ENCODE data around the gene ZSCAN10.

Gene ZSCAN10

GRCh38 chr16:3113765-3114479 is 14.8 kb upstream of the ZSCAN10 start:
- TF ChIP-seq SPI1 (IDR thresholded peaks at IDR 0.05; ENCODE audit: low read depth, low read length), result no peak
- no peak for TF ChIP-seq TAF1 (IDR thresholded peaks at IDR 0.05; ENCODE audit: low read depth, low read length)
- no peak for TF ChIP-seq POLR2A (IDR thresholded peaks at IDR 0.05; ENCODE audit: low read depth, low read length)
- no peak for TF ChIP-seq PAX5 (IDR thresholded peaks at IDR 0.05; ENCODE audit: insufficient read depth, low read length, severe bottlenecking)
- TF ChIP-seq POU2F2 (IDR thresholded peaks at IDR 0.05; ENCODE audit: low read depth, low read length), result no peak
- TF ChIP-seq POLR2AphosphoS5 (IDR thresholded peaks at IDR 0.05; ENCODE audit: low read depth, low read length), result no peak
- FAIRE-seq (no peak), DNase-seq (ENCODE audit: insufficient read length, low spot score) (no peak)

GRCh38 chr16:3112881-3113574 is 13.9 kb upstream of the ZSCAN10 start:
- TF ChIP-seq POLR2A (IDR thresholded peaks at IDR 0.05; ENCODE audit: low read depth, low read length) (no peak), POU2F2 (IDR thresholded peaks at IDR 0.05; ENCODE audit: low read depth, low read length) (no peak), POLR2AphosphoS5 (IDR thresholded peaks at IDR 0.05; ENCODE audit: low read depth, low read length) (no peak), TAF1 (IDR thresholded peaks at IDR 0.05; ENCODE audit: low read depth, low read length) (no peak), PAX5 (IDR thresholded peaks at IDR 0.05; ENCODE audit: insufficient read depth, low read length, severe bottlenecking) (no peak), SPI1 (IDR thresholded peaks at IDR 0.05; ENCODE audit: low read depth, low read length) (no peak)
- FAIRE-seq (no peak), DNase-seq (ENCODE audit: insufficient read length, low spot score) (no peak)

- FAIRE-seq (no peak), DNase-seq (ENCODE audit: insufficient read length, low spot score) (no peak)
- TF ChIP-seq POLR2AphosphoS5 (IDR thresholded peaks at IDR 0.05; ENCODE audit: low read depth, low read length) (no peak), POLR2A (IDR thresholded peaks at IDR 0.05; ENCODE audit: low read depth, low read length) (no peak), TAF1 (IDR thresholded peaks at IDR 0.05; ENCODE audit: low read depth, low read length) (no peak), PAX5 (IDR thresholded peaks at IDR 0.05; ENCODE audit: insufficient read depth, low read length, severe bottlenecking) (no peak), SPI1 (IDR thresholded peaks at IDR 0.05; ENCODE audit: low read depth, low read length) (no peak), POU2F2 (IDR thresholded peaks at IDR 0.05; ENCODE audit: low read depth, low read length) (no peak)
These were observed 13.2 kb upstream of the ZSCAN10 start, which contains the start of gene ZNF205 for GRCh38 chr16:3112058-3112880. TSS of gene ZNF205 (plus strand) at chr16:3112586. CDS start at chr16:3113431, 845 bp downstream.

GRCh38 chr16:3106205-3106928 is 7.3 kb upstream of the ZSCAN10 start:
- FAIRE-seq (peak; percentile 77), DNase-seq (ENCODE audit: insufficient read length, low spot score) (peak; percentile 99)
- TF ChIP-seq PAX5 (IDR thresholded peaks at IDR 0.05; ENCODE audit: insufficient read depth, low read length, severe bottlenecking) (peak; percentile 24), TAF1 (IDR thresholded peaks at IDR 0.05; ENCODE audit: low read depth, low read length) (peak; percentile 69), POLR2AphosphoS5 (IDR thresholded peaks at IDR 0.05; ENCODE audit: low read depth, low read length) (peak; percentile 58; the same call in 1 of the 2 replicates), POLR2A (IDR thresholded peaks at IDR 0.05; ENCODE audit: low read depth, low read length) (peak; percentile 70), POU2F2 (IDR thresholded peaks at IDR 0.05; ENCODE audit: low read depth, low read length) (no peak), SPI1 (IDR thresholded peaks at IDR 0.05; ENCODE audit: low read depth, low read length) (no peak)

- DNase-seq (ENCODE audit: insufficient read length, low spot score), result no peak
- no peak for FAIRE-seq
These were observed 2.9 kb upstream of the ZSCAN10 start for GRCh38 chr16:3101841-3102470.

GRCh38 chr16:3101018-3101840 is 2.1 kb upstream of the ZSCAN10 start:
- TF ChIP-seq TAF1 (IDR thresholded peaks at IDR 0.05; ENCODE audit: low read depth, low read length) (no peak), PAX5 (IDR thresholded peaks at IDR 0.05; ENCODE audit: insufficient read depth, low read length, severe bottlenecking) (no peak), POU2F2 (IDR thresholded peaks at IDR 0.05; ENCODE audit: low read depth, low read length) (no peak), SPI1 (IDR thresholded peaks at IDR 0.05; ENCODE audit: low read depth, low read length) (no peak), POLR2AphosphoS5 (IDR thresholded peaks at IDR 0.05; ENCODE audit: low read depth, low read length) (no peak), POLR2A (IDR thresholded peaks at IDR 0.05; ENCODE audit: low read depth, low read length) (no peak)
- peak; percentile 64 for DNase-seq (ENCODE audit: insufficient read length, low spot score)
- FAIRE-seq, result peak; percentile 84

More at GRCh38 chr16:3101841-3102470, 2.9 kb upstream of the ZSCAN10 start:
- TF ChIP-seq TAF1 (IDR thresholded peaks at IDR 0.05; ENCODE audit: low read depth, low read length), result no peak
- TF ChIP-seq POLR2AphosphoS5 (IDR thresholded peaks at IDR 0.05; ENCODE audit: low read depth, low read length), result no peak
- TF ChIP-seq SPI1 (IDR thresholded peaks at IDR 0.05; ENCODE audit: low read depth, low read length), result no peak
- TF ChIP-seq POU2F2 (IDR thresholded peaks at IDR 0.05; ENCODE audit: low read depth, low read length), result no peak
- TF ChIP-seq POLR2A (IDR thresholded peaks at IDR 0.05; ENCODE audit: low read depth, low read length), result no peak
- no peak for TF ChIP-seq PAX5 (IDR thresholded peaks at IDR 0.05; ENCODE audit: insufficient read depth, low read length, severe bottlenecking)

- FAIRE-seq, result peak; percentile 72
- peak; percentile 93 for DNase-seq (ENCODE audit: insufficient read length, low spot score)
- TF ChIP-seq POU2F2 (IDR thresholded peaks at IDR 0.05; ENCODE audit: low read depth, low read length) (no peak), POLR2A (IDR thresholded peaks at IDR 0.05; ENCODE audit: low read depth, low read length) (no peak), TAF1 (IDR thresholded peaks at IDR 0.05; ENCODE audit: low read depth, low read length) (no peak), SPI1 (IDR thresholded peaks at IDR 0.05; ENCODE audit: low read depth, low read length) (no peak), POLR2AphosphoS5 (IDR thresholded peaks at IDR 0.05; ENCODE audit: low read depth, low read length) (no peak)
These were observed 822 bp upstream of the ZSCAN10 start for GRCh38 chr16:3099732-3100499.

Measured in GM12891 (cell line).